Left lung (tissue), 10 donors: ENCODE data around the gene RANBP9. TPM values are rescaled to one million over a fixed set of nuclear protein-coding genes. Genes with fewer than 3 reads are reported as not detected.

ENCODE experiments used
- ATAC-seq: fragments of 200-7000 bp; cut with Tn5 transposase; one replicate; pipeline ENCODE4 v1.9.1; 2020; ENCODE audit warnings: moderate library complexity
- DNase-seq, 4 donors: peaks; one replicate each; pipeline ENCODE4 v3.0.0-alpha.2; 2013 to 2020
- H3K27ac ChIP-seq, 2 donors: fragments of 200-600 bp; sonication (generic) in 1 of 2; one replicate each; pipeline versions ENCODE4 v1.5.0 to v1.8.0; 2020 to 2021
- H3K27me3 ChIP-seq, 2 donors: fragments of 200-600 bp; sonication (generic) in 1 of 2; one replicate each; pipeline versions ENCODE4 v1.5.0 to v1.8.0; 2020 to 2021
- H3K36me3 ChIP-seq, 2 donors: fragments of 200-600 bp; sonication (generic) in 1 of 2; one replicate each; pipeline versions ENCODE4 v1.5.0 to v1.8.0; 2020 to 2021
- H3K4me1 ChIP-seq, 2 donors: fragments of 200-600 bp; one replicate each; pipeline ENCODE4 v1.8.0; 2021
- H3K4me3 ChIP-seq, 2 donors: fragments of 200-600 bp; sonication (generic) in 1 of 2; one replicate each; pipeline versions ENCODE4 v1.5.0 to v1.8.0; 2020 to 2021; ENCODE audit warnings: mild to moderate bottlenecking in 1 of 2
- H3K9me3 ChIP-seq, 2 donors: fragments of 200-600 bp; sonication (generic) in 1 of 2; one replicate each; pipeline versions ENCODE4 v1.5.0 to v1.8.0; 2020 to 2021
- intact Hi-C, 2 donors: fragments of 100-400 bp; cut with DNase I; formaldehyde crosslinking; loops; one replicate each; pipeline versions ENCODE4 v1.11.2 to v1.14.2; 2022
- polyA plus RNA-seq, 6 donors: library from polyadenylated mRNA; unstranded; fragments of 120-200 nt; gene quantifications; one replicate each; pipeline ENCODE4 v1.2.1, GENCODE V29; 2013; ENCODE audit not compliant: insufficient read length in 6 of 6
- total RNA-seq, 2 donors: library from RNA; stranded (reverse); fragmentation: NEBNext Ultra II Directional; extraction: Animal tissue kit (Norgen Biotek cat#: 25700); gene quantifications; one replicate each; pipeline ENCODE4 v1.2.1, GENCODE V29; 2021
- TF ChIP-seq, protein P1 (sequence below), 2 donors: fragments of 200-600 bp; sonication (generic) in 1 of 2; IDR thresholded peaks; one replicate each; pipeline versions ENCODE4 v1.5.0 to v1.8.0; 2021; ENCODE audit warnings: antibody characterized with exemption in 2 of 2
- donor health status: DM: no; HTN: yes; CAD: no.
- donor health status: DM: no; HTN: no; CAD: no.

The RANBP9 gene
- total and polyA plus RNA-seq, 8 donors, result 34.9 to 49.4 (median 45.1) TPM

DNA sequence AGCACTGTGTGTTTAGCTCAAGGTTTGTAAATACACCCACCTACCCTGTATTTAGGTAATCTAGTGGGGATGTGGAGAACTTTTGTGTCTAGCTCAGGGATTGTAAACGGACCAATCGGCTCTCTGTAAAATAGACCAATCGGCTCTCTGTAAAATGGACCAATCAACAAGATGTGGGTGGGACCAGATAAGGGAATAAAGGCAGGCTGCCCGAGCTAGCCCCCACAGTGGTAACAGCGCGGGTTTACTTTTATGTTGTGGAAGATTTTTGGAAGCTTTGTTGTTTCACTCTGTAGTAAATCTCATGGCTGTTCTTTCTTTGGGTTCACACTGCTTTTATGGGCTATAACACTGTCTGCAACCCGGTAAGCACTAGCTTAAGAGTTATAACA lies 32.1 kb upstream of the RANBP9 start:
- DNase-seq, result no peak
- Histone ChIP-seq H3K4me1 (no peaks in the 10 kb centered on the region), H3K36me3 (no peaks in the 10 kb centered on the region), H3K9me3 (no peaks in the 10 kb centered on the region), H3K4me3 (no peak overlapping the region), H3K27ac (no peak overlapping the region), H3K27me3 (no peaks in the 10 kb centered on the region)
- intact Hi-C loops, result no loop called here
- TF ChIP-seq, protein P1, sequence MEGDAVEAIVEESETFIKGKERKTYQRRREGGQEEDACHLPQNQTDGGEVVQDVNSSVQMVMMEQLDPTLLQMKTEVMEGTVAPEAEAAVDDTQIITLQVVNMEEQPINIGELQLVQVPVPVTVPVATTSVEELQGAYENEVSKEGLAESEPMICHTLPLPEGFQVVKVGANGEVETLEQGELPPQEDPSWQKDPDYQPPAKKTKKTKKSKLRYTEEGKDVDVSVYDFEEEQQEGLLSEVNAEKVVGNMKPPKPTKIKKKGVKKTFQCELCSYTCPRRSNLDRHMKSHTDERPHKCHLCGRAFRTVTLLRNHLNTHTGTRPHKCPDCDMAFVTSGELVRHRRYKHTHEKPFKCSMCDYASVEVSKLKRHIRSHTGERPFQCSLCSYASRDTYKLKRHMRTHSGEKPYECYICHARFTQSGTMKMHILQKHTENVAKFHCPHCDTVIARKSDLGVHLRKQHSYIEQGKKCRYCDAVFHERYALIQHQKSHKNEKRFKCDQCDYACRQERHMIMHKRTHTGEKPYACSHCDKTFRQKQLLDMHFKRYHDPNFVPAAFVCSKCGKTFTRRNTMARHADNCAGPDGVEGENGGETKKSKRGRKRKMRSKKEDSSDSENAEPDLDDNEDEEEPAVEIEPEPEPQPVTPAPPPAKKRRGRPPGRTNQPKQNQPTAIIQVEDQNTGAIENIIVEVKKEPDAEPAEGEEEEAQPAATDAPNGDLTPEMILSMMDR (IDR thresholded peaks at IDR 0.05), result no peak
- ATAC-seq, result no peak

DNA sequence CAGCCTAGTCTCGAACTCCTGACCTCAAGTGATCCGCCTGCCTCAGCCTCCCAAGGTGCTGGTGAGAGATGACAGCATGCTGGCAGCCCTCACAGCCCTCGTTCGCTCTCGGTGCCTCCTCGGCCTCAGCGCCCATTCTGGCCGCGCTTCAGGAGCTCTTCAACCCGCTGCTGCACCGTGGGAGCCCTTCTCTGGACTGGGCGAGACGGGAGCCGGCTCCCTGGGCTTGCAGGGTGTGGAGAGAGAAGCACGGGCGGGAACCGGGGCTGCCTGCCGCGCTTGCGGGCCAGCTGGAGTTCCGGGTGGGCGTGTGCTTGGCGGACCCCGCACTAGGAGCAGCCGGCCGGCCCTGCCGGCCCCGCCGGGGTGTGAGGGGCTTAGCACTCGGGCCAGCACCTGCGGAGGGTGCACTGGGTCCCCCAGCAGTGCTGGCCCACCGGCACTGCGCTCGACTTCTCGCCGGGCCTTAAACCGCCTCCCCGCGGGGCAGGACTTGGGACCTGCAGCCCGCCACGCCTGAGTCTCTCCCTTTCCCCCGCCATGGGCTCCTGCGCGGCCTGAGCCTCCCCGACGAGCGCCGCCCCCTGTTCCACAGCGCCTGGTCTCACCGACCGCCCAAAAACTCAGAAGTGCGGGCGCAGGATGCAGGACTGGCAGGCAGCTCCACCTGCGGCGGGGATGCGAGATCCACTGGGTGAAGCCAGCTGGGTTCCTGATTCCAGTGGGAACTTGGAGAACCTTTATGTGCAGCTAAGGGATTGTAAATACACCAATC lies 31.5 kb upstream of the RANBP9 start:
- no peaks in the 10 kb centered on the region for H3K4me1 ChIP-seq
- no peak overlapping the region for H3K4me3 ChIP-seq
- DNase-seq (no peak), ATAC-seq (peak; percentile 52)
- no peaks in the 10 kb centered on the region for H3K9me3 ChIP-seq
- H3K27ac ChIP-seq, result no peak overlapping the region
- H3K36me3 ChIP-seq, result no peaks in the 10 kb centered on the region
- H3K27me3 ChIP-seq, result no peaks in the 10 kb centered on the region
- intact Hi-C loops, result no loop called here
- TF ChIP-seq, protein P1 (IDR thresholded peaks at IDR 0.05), result no peak

DNA sequence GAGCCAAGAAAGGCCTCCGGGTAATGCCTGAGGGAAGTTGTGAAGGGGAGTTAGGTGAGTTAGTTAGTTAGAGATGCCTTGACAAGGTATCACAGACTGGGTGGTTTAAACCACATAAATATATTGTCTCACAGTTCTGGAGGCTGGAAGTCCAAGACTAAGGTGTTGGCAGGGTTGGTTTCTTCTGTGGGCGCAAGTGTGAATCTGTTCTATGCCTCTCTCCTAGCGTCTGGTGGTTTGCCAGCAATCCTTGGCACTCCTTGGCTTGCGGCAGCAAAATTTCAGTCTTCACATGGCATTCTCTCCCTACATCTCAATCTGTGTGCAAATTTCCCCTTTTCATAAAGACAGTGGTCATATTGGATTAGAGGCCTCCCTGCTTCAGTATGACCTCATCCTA lies 29.7 kb upstream of the RANBP9 start:
- intact Hi-C loops, result no loop called here
- DNase-seq (no peak), ATAC-seq (no peak)
- Histone ChIP-seq H3K36me3 (no peaks in the 10 kb centered on the region), H3K4me3 (no peak overlapping the region), H3K27me3 (no peaks in the 10 kb centered on the region), H3K4me1 (no peaks in the 10 kb centered on the region), H3K27ac (no peak overlapping the region), H3K9me3 (no peaks in the 10 kb centered on the region)
- TF ChIP-seq, protein P1 (IDR thresholded peaks at IDR 0.05), result no peak

DNA sequence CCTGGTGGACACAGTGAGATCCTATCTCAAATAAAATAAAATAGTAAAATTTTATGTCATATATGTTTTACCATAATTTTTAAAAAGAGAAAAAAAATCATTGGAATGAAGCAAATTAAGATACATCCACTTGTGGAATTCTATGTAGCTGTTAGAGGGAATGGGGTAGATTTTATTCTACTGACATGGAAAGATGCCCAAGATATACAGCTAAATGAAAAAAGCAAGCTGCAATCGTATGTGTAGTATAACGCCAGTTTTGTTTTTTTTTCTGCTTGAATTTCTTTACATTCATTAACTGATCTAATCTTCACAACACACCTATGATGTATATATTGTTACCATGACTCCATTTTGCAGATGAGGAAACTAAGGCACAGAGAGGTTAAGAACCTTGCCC lies 23.4 kb upstream of the RANBP9 start:
- DNase-seq (no peak), ATAC-seq (no peak)
- H3K36me3 ChIP-seq, result no peaks in the 10 kb centered on the region
- H3K4me1 ChIP-seq, result no peaks in the 10 kb centered on the region
- H3K4me3 ChIP-seq, result no peak overlapping the region
- no peaks in the 10 kb centered on the region for H3K27me3 ChIP-seq
- TF ChIP-seq, protein P1 (IDR thresholded peaks at IDR 0.05), result no peak
- no peaks in the 10 kb centered on the region for H3K9me3 ChIP-seq
- intact Hi-C loops, result no loop called here
- H3K27ac ChIP-seq, result no peak overlapping the region

DNA sequence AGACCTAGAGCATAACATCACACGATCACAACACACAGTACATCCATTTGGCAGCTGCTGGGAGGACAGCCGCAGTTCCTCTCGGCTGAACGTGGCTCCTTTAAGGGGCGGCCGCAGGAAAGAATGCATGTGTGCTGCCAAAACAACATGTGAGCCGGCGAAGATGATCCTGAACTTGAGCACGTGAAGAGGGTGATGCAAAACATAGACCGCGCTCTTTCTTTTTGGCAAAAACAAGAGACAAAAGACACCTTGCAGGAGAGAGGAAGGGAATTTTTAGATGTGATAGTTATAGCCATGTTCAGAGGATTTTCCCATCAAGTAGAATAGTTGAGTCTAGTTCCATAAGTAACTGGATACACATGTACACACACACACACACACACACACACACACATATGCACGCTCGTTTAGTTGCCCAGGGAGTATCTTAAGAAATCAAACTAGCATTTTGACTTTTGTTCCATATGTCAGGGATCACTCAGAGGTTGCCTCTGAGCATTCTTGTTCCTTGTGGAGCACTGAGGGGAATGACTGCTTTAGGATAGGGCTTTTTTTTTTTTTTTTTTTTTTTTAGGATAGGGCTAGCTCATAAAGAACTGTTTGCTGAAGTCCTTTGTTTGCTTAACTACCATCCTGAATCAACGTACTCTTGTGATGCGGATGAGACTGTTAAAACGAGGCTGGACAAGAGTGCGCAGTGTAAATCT lies 21.7 kb upstream of the RANBP9 start:
- ATAC-seq, result peak; percentile 82
- no peak overlapping the region for H3K27ac ChIP-seq

More for the DNA sequence above, 21.7 kb upstream of the RANBP9 start:
- peak in 3 of 4 donors; percentile 60 to 76 (median 63) for DNase-seq
- intact Hi-C loops, result no loop called here
- no peak overlapping the region for H3K4me3 ChIP-seq
- TF ChIP-seq, protein P1 (IDR thresholded peaks at IDR 0.05), result no peak
- no peaks in the 10 kb centered on the region for H3K4me1 ChIP-seq
- no peaks in the 10 kb centered on the region for H3K27me3 ChIP-seq
- H3K36me3 ChIP-seq, result no peaks in the 10 kb centered on the region
- H3K9me3 ChIP-seq, result no peaks in the 10 kb centered on the region
